ENCODE results near the gene CD7. TPM values are rescaled to one million over a fixed set of nuclear protein-coding genes. Genes with fewer than 3 reads are reported as not detected.

The CD7 gene
- total RNA-seq, 1 donor from 2014 or later = 0.27 TPM

DNA sequence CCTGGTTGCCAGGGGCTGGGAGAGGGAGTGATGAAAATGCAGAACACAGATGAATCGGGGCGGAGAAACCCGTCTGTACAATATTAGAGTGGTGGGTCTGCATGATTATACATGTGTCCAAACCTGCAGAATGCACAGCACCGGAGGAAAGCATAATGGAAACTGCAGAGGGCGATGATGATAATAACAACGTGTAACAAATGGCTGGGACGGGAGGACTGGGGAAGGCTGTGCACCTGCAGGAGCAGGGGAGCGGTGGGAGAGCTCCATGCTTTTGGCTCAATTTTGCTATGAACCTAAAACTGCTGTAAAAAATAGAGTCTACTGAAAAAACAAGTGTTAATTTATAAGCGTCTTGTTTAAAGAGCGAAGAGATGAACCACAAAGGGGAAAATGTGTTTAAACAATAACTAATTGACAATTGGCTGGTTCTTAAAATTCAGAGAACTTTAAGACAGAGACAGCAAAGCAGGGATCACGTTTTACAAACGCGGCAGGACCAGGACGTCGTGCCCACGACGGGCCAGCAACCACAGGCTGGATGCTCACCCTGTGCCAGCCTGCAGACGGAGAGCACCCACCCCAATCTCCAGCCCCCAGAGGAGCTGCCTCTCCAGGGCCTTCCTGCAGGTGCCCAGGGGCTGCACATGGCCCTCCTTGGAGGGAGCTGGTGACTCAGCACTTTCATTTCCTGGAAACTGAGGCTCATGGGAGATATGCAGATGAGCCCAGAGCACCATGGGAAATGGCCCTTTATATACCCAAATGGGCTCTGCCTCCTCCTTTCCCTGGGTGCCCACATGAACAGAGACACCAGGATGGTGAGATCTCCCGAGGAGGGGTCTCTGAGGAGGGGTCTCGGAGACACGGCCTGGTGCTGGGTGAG lies 41.3 kb upstream of the CD7 start, which contains the start of gene TEX19:
Gene TEX19, plus strand, starts transcription at position 783 of the 886 bp plus-strand sequence. CDS start 2,904 bp downstream, outside the sequence.
- H3K4me1 Mint-ChIP-seq (ENCODE audit: low read depth, unreplicated experiment) = peaks cover 2% of the 10 kb centered on the region
- TF ChIP-seq, protein P1, sequence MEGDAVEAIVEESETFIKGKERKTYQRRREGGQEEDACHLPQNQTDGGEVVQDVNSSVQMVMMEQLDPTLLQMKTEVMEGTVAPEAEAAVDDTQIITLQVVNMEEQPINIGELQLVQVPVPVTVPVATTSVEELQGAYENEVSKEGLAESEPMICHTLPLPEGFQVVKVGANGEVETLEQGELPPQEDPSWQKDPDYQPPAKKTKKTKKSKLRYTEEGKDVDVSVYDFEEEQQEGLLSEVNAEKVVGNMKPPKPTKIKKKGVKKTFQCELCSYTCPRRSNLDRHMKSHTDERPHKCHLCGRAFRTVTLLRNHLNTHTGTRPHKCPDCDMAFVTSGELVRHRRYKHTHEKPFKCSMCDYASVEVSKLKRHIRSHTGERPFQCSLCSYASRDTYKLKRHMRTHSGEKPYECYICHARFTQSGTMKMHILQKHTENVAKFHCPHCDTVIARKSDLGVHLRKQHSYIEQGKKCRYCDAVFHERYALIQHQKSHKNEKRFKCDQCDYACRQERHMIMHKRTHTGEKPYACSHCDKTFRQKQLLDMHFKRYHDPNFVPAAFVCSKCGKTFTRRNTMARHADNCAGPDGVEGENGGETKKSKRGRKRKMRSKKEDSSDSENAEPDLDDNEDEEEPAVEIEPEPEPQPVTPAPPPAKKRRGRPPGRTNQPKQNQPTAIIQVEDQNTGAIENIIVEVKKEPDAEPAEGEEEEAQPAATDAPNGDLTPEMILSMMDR (IDR thresholded peaks at IDR 0.05; ENCODE audit: partially characterized antibody, unreplicated experiment) = no peak
- no peak within 1 kb of the TSS for H3K27ac Mint-ChIP-seq (ENCODE audit: unreplicated experiment)
- no peak within 1 kb of the TSS for H3K4me3 Mint-ChIP-seq (ENCODE audit: unreplicated experiment)
- H3K27me3 Mint-ChIP-seq (ENCODE audit: unreplicated experiment) = peaks cover 6% of the 10 kb centered on the region
- DNase-seq = no peak
- no peaks in the 10 kb centered on the region for H3K36me3 Mint-ChIP-seq (ENCODE audit: unreplicated experiment)
- no peaks in the 10 kb centered on the region for H3K9me3 Mint-ChIP-seq (ENCODE audit: unreplicated experiment)

DNA sequence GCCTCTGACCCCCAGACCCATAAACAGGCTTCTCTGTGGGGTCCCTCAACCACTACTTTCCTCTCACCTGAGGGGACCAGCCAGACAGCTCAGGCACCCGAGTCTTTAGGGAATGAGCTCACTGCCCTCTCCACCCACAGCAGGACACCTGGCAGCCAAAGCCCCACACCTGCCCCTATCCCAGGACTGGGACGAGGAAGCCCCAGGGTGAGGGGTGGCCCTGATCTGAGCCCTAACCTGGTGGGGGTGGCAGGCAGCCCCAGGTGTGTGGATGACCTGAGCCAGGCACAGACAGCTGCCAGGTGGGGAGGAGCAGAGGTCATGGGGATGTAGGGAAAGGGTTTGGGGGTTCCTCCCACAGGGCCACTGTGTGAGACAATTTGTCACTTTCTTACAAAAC lies 40.0 kb upstream of the CD7 start:
- H3K4me1 Mint-ChIP-seq (ENCODE audit: low read depth, unreplicated experiment) = peaks cover 2% of the 10 kb centered on the region
- H3K27ac Mint-ChIP-seq (ENCODE audit: unreplicated experiment) = no peak overlapping the region
- no peaks in the 10 kb centered on the region for H3K36me3 Mint-ChIP-seq (ENCODE audit: unreplicated experiment)
- peaks cover 6% of the 10 kb centered on the region for H3K27me3 Mint-ChIP-seq (ENCODE audit: unreplicated experiment)
- no peaks in the 10 kb centered on the region for H3K9me3 Mint-ChIP-seq (ENCODE audit: unreplicated experiment)
- no peak overlapping the region for H3K4me3 Mint-ChIP-seq (ENCODE audit: unreplicated experiment)
- TF ChIP-seq, protein P1 (IDR thresholded peaks at IDR 0.05; ENCODE audit: partially characterized antibody, unreplicated experiment) = no peak
- no peak for DNase-seq

DNA sequence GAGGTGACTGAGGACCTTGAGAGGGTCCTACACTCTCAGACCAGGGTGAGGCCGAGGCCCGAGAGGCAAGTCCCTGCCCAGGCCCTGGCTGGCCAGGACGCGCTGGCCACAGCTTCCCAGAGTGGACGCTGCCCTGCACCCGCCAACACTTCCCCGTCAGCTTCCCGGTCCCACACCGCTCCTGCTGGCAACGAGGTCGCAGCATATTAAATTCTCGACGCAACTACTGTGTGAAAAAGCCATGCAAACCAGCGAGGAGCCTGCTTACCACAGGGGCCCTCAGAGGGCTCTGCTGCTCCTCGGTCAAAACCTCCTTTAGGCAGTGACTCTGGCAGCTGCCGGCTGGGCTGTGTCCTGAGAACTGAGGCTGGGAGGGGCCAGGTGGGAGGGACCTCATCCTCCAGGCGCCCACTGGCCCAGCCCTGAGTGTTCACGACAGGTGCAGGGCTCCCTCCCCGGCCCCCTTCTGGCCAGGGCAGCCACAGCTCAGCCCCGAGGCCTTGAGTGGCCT lies 39.5 kb upstream of the CD7 start:
- H3K27me3 Mint-ChIP-seq (ENCODE audit: unreplicated experiment) = peaks cover 6% of the 10 kb centered on the region
- peaks cover 2% of the 10 kb centered on the region for H3K4me1 Mint-ChIP-seq (ENCODE audit: low read depth, unreplicated experiment)
- TF ChIP-seq, protein P1 (IDR thresholded peaks at IDR 0.05; ENCODE audit: partially characterized antibody, unreplicated experiment) = no peak
- DNase-seq = no peak
- no peak overlapping the region for H3K27ac Mint-ChIP-seq (ENCODE audit: unreplicated experiment)
- no peaks in the 10 kb centered on the region for H3K9me3 Mint-ChIP-seq (ENCODE audit: unreplicated experiment)
- H3K36me3 Mint-ChIP-seq (ENCODE audit: unreplicated experiment) = no peaks in the 10 kb centered on the region
- H3K4me3 Mint-ChIP-seq (ENCODE audit: unreplicated experiment) = no peak overlapping the region

DNA sequence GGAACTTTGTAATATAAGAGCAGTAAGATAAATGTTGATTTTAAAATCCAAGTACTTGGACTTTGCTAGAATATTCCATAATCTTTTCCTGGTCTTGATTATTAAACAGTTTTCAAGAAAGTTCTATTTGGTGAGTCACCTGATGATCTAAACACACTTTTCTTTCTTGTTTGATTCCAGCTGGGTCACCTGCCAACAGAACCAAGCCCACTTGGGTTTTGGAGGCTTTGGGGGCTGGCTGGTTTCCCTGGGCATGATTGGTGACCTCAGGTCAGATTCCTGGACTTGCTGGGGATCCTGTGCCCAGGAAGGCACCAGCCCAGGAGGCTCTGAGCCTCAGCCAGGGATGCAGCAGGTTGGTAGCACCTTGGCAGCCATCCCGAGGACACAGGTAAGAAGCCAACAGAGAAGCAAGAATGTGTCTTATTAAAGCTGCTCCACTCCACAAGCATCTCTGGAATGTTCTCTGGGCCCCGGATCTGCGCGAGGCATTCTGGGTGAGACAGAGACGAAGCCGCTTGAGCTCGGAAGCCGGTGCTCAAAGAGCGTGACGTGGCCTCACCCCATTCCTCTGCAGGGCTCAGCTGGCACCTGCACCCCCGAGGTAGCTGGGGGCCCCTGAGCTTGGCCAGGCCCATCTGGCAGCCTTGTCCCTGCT lies 38.5 kb upstream of the CD7 start:
- H3K36me3 Mint-ChIP-seq (ENCODE audit: unreplicated experiment) = no peaks in the 10 kb centered on the region
- no peak overlapping the region for H3K27ac Mint-ChIP-seq (ENCODE audit: unreplicated experiment)
- H3K9me3 Mint-ChIP-seq (ENCODE audit: unreplicated experiment) = no peaks in the 10 kb centered on the region
- no peak for DNase-seq
- peaks cover 6% of the 10 kb centered on the region for H3K27me3 Mint-ChIP-seq (ENCODE audit: unreplicated experiment)
- no peak overlapping the region for H3K4me3 Mint-ChIP-seq (ENCODE audit: unreplicated experiment)
- H3K4me1 Mint-ChIP-seq (ENCODE audit: low read depth, unreplicated experiment) = peaks cover 2% of the 10 kb centered on the region
- TF ChIP-seq, protein P1 (IDR thresholded peaks at IDR 0.05; ENCODE audit: partially characterized antibody, unreplicated experiment) = no peak
